Subcutaneous adipose tissue (tissue), 4 donors: Measurements from ENCODE around the gene ADGRG2. TPM values are rescaled to one million over a fixed set of nuclear protein-coding genes. Genes with fewer than 3 reads are reported as not detected.

Experiments used
- total RNA-seq, 4 donors: library from RNA; depleted of rRNA; stranded (reverse); fragments of >200 nt; gene quantifications; one replicate each; pipeline ENCODE4 v1.1.0, GENCODE V29; 2016
- TF ChIP-seq, protein P1 (sequence below): fragments of 450-650 bp; IDR thresholded peaks from one replicate; pipeline ENCODE4 v1.5.1; 2016; ENCODE audit warnings: low read depth, mild to moderate bottlenecking, control low read depth, antibody characterized with exemption, moderate library complexity

The ADGRG2 gene
- total RNA-seq, 4 donors from 2014 or later, result 1.1 to 6.8 (median 3.8) TPM

DNA sequence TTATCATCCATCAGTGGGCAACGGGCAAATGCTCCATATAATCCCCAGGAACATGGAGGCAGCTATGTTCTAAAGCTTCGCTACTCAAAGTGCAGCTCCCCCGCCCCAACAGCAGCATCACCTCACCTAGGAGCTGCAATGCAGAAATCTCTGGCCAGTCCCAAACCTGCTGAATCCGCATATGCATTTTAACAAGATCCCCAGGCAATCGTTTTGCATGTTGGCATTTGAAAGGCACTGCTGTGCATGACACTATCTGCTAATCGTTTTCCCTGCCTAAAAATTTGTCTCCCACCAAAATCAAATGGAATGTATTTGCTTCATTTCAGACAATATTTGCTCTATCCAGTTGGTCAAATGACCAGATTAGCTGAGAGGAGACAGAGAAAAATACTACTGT is 15.2 kb downstream of the ADGRG2 start:
- TF ChIP-seq, protein P1, sequence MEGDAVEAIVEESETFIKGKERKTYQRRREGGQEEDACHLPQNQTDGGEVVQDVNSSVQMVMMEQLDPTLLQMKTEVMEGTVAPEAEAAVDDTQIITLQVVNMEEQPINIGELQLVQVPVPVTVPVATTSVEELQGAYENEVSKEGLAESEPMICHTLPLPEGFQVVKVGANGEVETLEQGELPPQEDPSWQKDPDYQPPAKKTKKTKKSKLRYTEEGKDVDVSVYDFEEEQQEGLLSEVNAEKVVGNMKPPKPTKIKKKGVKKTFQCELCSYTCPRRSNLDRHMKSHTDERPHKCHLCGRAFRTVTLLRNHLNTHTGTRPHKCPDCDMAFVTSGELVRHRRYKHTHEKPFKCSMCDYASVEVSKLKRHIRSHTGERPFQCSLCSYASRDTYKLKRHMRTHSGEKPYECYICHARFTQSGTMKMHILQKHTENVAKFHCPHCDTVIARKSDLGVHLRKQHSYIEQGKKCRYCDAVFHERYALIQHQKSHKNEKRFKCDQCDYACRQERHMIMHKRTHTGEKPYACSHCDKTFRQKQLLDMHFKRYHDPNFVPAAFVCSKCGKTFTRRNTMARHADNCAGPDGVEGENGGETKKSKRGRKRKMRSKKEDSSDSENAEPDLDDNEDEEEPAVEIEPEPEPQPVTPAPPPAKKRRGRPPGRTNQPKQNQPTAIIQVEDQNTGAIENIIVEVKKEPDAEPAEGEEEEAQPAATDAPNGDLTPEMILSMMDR, result no peak

DNA sequence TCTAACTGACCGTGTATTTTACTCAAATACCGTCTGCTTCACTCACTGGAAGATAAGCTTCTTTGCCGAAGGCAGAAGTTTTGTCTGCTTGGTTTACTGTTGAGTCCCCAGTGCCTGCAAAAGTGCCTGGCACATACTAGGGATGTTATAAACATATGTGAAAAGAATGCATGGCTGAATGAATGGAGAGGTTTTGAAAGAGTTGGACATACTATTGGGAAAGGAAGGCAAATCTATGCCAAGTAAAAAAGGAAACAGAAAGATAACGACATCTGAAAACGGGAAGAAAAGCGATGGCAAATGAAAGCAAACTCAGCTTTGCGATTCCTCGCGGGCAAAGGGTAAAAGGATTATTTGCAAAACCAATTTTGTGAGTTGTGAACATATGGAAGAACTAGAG is 21.7 kb downstream of the ADGRG2 start:
- TF ChIP-seq, protein P1, result no peak

DNA sequence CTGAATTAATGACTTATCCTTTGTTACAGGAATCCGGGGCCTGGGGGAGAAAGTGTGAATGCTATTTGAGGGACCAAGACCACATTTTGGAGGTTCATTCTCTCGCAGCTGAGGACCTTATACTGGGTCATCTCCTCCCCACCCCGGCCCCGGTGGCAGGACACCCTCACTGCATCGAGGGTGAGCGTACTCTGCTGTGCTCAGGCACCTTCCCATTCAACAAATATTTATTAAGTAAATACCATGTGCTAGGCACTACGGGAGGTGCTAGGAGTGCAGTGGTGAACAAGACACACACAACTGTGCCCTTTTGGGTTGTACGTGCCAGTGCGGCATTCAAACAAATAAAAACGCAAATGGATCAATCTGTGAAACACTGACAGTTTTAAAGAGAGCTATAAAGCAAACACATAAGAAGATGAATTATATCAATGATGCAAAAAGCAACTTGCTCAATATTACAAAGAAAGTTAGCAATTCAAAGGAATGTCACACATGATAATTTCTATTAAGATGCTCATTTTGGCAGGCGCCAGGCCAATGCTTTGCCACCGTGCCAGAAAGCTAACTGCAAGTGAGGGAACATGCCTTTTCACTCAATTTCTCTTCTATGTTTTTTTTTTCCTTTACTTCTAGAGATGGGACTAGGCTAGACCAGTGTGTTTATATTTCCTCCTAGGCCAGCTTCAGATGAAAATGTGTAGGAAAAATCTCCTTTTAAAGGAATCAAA is 24.6 kb downstream of the ADGRG2 start:
- TF ChIP-seq, protein P1, result no peak

DNA sequence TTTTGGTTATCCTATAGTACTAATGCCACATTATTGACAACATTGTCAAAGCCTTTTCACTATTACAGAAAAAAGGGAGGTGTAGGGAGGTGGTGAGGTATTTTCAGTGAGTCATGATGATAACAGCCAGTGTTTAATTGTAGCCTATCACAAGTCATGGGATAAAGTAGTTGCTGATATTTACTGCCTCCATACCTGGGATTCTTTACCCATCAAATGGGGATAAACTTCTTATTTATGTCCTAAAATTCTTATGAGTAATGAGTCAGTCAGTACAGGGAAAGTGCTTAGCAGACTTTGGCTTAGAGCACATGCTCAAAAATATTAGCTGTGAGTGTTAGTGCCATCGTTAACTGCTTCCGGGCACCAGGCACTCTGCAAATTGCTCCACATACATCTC is 25.7 kb downstream of the ADGRG2 start:
- TF ChIP-seq, protein P1, result no peak

DNA sequence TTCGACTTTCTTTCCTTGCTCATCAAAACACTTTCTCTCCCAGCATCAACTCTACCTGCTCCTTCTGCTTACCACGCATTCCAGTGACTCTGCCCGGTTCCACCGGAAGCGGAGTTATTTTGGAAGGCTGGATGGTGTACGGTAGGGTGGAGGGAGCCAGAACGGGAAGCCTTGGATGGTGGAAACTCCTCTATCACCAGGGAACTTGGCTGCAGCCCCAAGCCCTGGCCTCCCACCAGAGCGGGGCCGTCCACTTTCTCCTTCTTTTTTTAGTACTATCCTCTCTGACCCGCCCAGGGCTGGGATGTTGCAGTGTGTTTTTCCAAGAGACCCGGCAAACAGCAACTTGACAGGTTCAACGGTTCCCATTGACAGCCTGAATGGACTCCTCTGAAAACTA is 27.6 kb downstream of the ADGRG2 start:
- TF ChIP-seq, protein P1, result no peak

DNA sequence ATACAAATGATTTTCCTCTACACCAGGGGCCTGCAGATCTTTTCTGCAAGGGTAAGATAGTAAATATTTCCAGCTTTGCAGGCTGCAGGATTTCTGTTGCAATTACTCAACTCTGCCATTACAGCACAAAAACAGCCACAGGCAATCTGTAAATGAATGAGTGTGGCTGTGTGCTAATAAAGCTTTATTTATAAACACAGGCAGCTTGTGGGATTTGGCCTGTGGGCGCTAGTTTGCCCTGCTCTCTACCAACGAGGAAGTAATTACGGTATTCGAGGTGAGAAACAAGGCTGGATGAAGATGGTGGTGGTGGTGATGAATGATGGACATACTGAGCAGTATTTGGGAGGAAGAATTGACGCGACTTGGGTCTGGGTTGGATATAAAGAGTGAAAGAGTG is 30.7 kb downstream of the ADGRG2 start:
- TF ChIP-seq, protein P1, result no peak

DNA sequence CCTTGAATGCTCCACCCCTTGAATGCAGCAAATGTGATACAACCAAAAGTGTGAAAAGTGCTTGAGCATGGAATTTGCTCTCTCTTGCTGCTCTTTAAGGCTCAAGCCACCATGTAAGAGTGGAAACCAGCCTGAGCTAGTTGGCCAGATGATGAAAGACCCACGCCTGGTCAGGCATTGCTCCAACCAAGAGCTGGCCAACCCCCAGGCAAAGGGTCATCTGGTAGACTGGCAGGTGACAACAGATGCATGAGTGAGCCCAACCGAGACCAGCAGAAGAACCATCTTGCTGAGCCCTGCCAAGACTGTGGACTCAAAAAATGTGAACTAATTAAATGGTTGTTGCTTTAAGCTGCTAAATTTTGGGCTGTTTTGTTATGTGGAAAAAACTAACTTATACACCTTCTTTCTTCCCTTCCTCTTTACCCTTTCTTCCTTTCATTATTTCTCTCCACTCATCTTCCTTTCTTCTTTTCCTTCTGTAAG is 32.7 kb downstream of the ADGRG2 start:
- TF ChIP-seq, protein P1, result no peak
